ENCODE measurements around the gene CIDEC.
A peak's percentile ranks its signal among the peaks of the same experiment; 100 is the strongest.

The CIDEC gene

GRCh38 chr3:9879830-9880549, at the start of gene CIDEC:
Gene CIDEC (minus strand): TSS chr3:9880253. CDS start chr3:9878486, 1,767 bp downstream.
- DNase-seq = no peak

- no peak for DNase-seq
These were observed 48.1 kb upstream of the CIDEC start for GRCh38 chr3:9928158-9928557.

- no peak for DNase-seq
These were observed 38.4 kb upstream of the CIDEC start for GRCh38 chr3:9918261-9919038.

- DNase-seq = no peak
These were observed 37.8 kb upstream of the CIDEC start for GRCh38 chr3:9917820-9918219.

GRCh38 chr3:9916734-9917680, 37.0 kb upstream of the CIDEC start, which contains the start of gene IL17RC:
Gene IL17RC (plus strand): TSS chr3:9917098. CDS start chr3:9917316, 218 bp downstream.
- DNase-seq = peak; percentile 77

GRCh38 chr3:9916346-9916733, 36.3 kb upstream of the CIDEC start:
- DNase-seq = peak; percentile 38

GRCh38 chr3:9915254-9916141, 35.4 kb upstream of the CIDEC start:
- DNase-seq = peak; percentile 32

GRCh38 chr3:9914559-9915253, 34.7 kb upstream of the CIDEC start:
- peak; percentile 30 for DNase-seq

GRCh38 chr3:9914011-9914410, 34.0 kb upstream of the CIDEC start:
- DNase-seq = no peak

GRCh38 chr3:9913601-9914000, 33.5 kb upstream of the CIDEC start:
- no peak for DNase-seq

- DNase-seq = no peak
These were observed 32.4 kb upstream of the CIDEC start for GRCh38 chr3:9912294-9912935.

GRCh38 chr3:9911863-9912262, 31.8 kb upstream of the CIDEC start:
- no peak for DNase-seq

- DNase-seq = no peak
These were observed 29.4 kb upstream of the CIDEC start for GRCh38 chr3:9909221-9910013.

- DNase-seq = no peak
These were observed 28.2 kb upstream of the CIDEC start for GRCh38 chr3:9908286-9908685.

- DNase-seq = no peak
These were observed 26.4 kb upstream of the CIDEC start for GRCh38 chr3:9906480-9906879.

- peak; percentile 28 for DNase-seq
These were observed 23.9 kb upstream of the CIDEC start for GRCh38 chr3:9903904-9904303.

GRCh38 chr3:9903238-9903624, 23.2 kb upstream of the CIDEC start:
- DNase-seq = no peak

- no peak for DNase-seq
These were observed 22.6 kb upstream of the CIDEC start, which contains the start of gene IL17RE for GRCh38 chr3:9902372-9903237. Gene IL17RE (plus strand): TSS chr3:9902848. CDS start chr3:9902933, 85 bp downstream.

GRCh38 chr3:9901967-9902366, 21.9 kb upstream of the CIDEC start:
- DNase-seq = no peak
